Activated T-cell treated with anti-CD3 and anti-CD28 coated beads, Interleukin-2, amount 50 U/mL, for 72 hours (primary cell): Measurements from ENCODE around the gene ZMAT3. TPM values are rescaled to one million over a fixed set of nuclear protein-coding genes. Genes with fewer than 3 reads are reported as not detected.

ENCODE experiments used
- ATAC-seq, 2 donors: fragments of 150-1000 bp; cut with Tn5 transposase; replicated peaks in 1 of 2; 2 replicates each; pipeline ENCODE4 v1.10.0; 2021; ENCODE audit warnings: moderate library complexity in 2 of 2, mild to moderate bottlenecking in 1 of 2
- DNase-seq, 2 donors: peaks; one replicate each; pipeline ENCODE4 v3.0.0; 2021 to 2022; ENCODE audit warnings: mixed read lengths in 1 of 2
- H3K27ac Mint-ChIP-seq: one replicate; pipeline ENCODE4 v1.8.0; 2022; ENCODE audit warnings: mild to moderate bottlenecking, moderate library complexity, mixed read lengths
- H3K27me3 Mint-ChIP-seq: one replicate; pipeline ENCODE4 v1.8.0; 2022; ENCODE audit warnings: low read depth, mixed read lengths
- H3K36me3 Mint-ChIP-seq, 2 donors: one replicate each; pipeline ENCODE4 v1.8.0; 2022; ENCODE audit warnings: mixed read lengths in 2 of 2, mild to moderate bottlenecking in 1 of 2; ENCODE audit not compliant: insufficient read depth in 2 of 2
- H3K4me1 Mint-ChIP-seq: one replicate; pipeline ENCODE4 v1.8.0; 2022; ENCODE audit warnings: low read depth, mixed read lengths
- H3K4me3 Mint-ChIP-seq, 2 donors: one replicate each; pipeline ENCODE4 v1.8.0; 2022; ENCODE audit warnings: mild to moderate bottlenecking in 2 of 2, mixed read lengths in 2 of 2, moderate library complexity in 2 of 2
- H3K9me3 Mint-ChIP-seq, 2 donors: one replicate each; pipeline ENCODE4 v1.8.0; 2022; ENCODE audit warnings: mixed read lengths in 2 of 2
- total RNA-seq, 2 donors: library from RNA; stranded (reverse); gene quantifications; one replicate each; pipeline ENCODE4 v1.2.3, GENCODE V29; 2022

ZMAT3 gene
- total RNA-seq, 2 donors from 2014 or later = 24.7 to 27.2 TPM

DNA sequence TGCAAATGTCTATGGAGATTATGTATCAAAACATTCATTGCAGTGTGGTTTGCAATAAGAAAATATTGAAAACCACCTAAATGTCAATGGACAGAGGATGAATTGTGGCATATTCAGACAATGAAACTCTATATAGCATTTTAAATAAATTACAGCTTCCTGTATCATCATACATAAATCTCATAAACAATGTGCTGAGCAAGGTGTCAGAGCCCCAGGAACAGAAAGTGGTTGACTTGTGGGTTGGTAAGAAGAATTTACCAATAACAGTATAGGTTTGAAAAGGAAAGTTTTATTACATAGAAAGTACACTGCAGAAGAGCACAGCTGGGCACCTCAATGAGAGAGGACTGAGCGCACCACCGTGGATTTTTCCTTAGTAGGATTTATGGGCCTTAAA lies 75.2 kb downstream of the ZMAT3 start:
- ATAC-seq (peak; percentile 48 to 49), DNase-seq (no peak)
- no peak overlapping the region for H3K27ac Mint-ChIP-seq
- peaks cover 37% of the 10 kb centered on the region for H3K4me1 Mint-ChIP-seq
- no peak overlapping the region for H3K4me3 Mint-ChIP-seq
- H3K9me3 Mint-ChIP-seq = no peaks in the 10 kb centered on the region
- peaks cover 1 to 2% of the 10 kb centered on the region in 2 donors for H3K36me3 Mint-ChIP-seq
- H3K27me3 Mint-ChIP-seq = peaks cover 5% of the 10 kb centered on the region

GRCh38 chr3:178990293-178990692 lies 81.3 kb downstream of the ZMAT3 start:
- Mint-ChIP-seq H3K27ac (no peak overlapping the region), H3K4me1 (no peaks in the 10 kb centered on the region), H3K4me3 (no peak overlapping the region), H3K36me3 (peaks cover 22 to 42% of the 10 kb centered on the region in 2 donors), H3K27me3 (no peaks in the 10 kb centered on the region), H3K9me3 (peaks cover 18 to 24% of the 10 kb centered on the region in 2 donors)
- ATAC-seq (no peak), DNase-seq (no peak)

GRCh38 chr3:178989821-178990220 lies 81.8 kb downstream of the ZMAT3 start:
- ATAC-seq (no peak), DNase-seq (no peak)
- H3K27ac Mint-ChIP-seq = no peak overlapping the region
- no peaks in the 10 kb centered on the region for H3K27me3 Mint-ChIP-seq
- H3K9me3 Mint-ChIP-seq = peaks cover 18 to 28% of the 10 kb centered on the region in 2 donors
- H3K4me3 Mint-ChIP-seq = no peak overlapping the region
- peaks cover 22 to 47% of the 10 kb centered on the region in 2 donors for H3K36me3 Mint-ChIP-seq
- no peaks in the 10 kb centered on the region for H3K4me1 Mint-ChIP-seq

GRCh38 chr3:178987745-178988144 lies 83.9 kb downstream of the ZMAT3 start:
- Mint-ChIP-seq H3K4me3 (no peak overlapping the region), H3K9me3 (peaks cover 25 to 33% of the 10 kb centered on the region in 2 donors), H3K27me3 (no peaks in the 10 kb centered on the region), H3K27ac (no peak overlapping the region), H3K4me1 (no peaks in the 10 kb centered on the region), H3K36me3 (peaks cover 22 to 53% of the 10 kb centered on the region in 2 donors)
- no peak for ATAC-seq
- no peak for DNase-seq

DNA sequence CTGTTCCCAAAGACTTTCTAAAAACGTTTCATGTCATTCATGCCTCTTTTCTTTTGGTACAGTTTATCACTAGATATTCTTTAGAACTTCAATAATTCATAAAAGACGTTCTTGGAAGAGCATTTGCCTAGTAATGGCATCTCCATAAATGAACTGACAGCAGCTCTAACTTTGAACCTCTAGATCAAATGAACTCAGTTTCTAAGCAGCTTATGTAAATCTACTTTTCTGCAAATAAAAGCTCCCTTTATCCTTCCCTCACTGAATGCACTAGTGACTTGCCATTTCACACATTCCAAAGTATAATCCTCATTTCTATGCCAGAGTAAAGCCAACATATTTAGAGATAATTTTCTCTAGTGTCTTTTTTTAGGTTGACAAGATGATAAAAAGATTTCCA lies 85.2 kb downstream of the ZMAT3 start:
- ATAC-seq (no peak), DNase-seq (no peak)
- no peaks in the 10 kb centered on the region for H3K27me3 Mint-ChIP-seq
- peaks cover 22 to 56% of the 10 kb centered on the region in 2 donors for H3K36me3 Mint-ChIP-seq
- H3K9me3 Mint-ChIP-seq = peaks cover 25 to 33% of the 10 kb centered on the region in 2 donors
- H3K4me1 Mint-ChIP-seq = peaks cover 7% of the 10 kb centered on the region
- H3K27ac Mint-ChIP-seq = no peak overlapping the region
- no peak overlapping the region for H3K4me3 Mint-ChIP-seq

- ATAC-seq (peak; percentile 80 to 94), DNase-seq (no peak)
- H3K27ac Mint-ChIP-seq = peak overlapping the region; percentile 84
- H3K27me3 Mint-ChIP-seq = no peaks in the 10 kb centered on the region
- H3K4me3 Mint-ChIP-seq = no peak overlapping the region
- H3K4me1 Mint-ChIP-seq = peaks cover 7% of the 10 kb centered on the region
- peaks cover 6 to 26% of the 10 kb centered on the region in 2 donors for H3K36me3 Mint-ChIP-seq
- H3K9me3 Mint-ChIP-seq = peaks cover 10 to 17% of the 10 kb centered on the region in 2 donors
Measured at GRCh38 chr3:178982137-178982536, 89.5 kb downstream of the ZMAT3 start.

GRCh38 chr3:178975320-178975719 lies 96.3 kb downstream of the ZMAT3 start:
- peaks cover 3 to 4% of the 10 kb centered on the region in 2 donors for H3K9me3 Mint-ChIP-seq

DNA sequence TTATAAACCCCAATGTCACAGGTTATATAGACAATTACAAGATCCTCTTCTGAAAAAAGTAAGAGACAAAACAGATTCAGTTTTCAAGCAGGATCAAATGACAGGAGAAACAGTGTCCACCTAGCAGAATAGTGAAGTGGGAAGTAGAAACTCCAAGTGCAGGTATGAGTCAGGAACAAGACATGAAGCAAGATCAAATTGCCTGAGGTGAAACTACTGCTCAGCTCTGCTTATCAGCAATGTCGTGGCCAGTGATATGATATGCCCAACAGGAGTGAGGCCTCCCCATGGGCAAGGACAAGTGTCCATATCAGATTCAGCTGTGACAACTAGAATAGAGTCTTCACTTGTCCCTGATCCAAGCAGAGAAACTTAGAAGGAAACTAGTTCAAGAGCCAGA lies 100.0 kb downstream of the ZMAT3 start:
- peaks cover 3 to 4% of the 10 kb centered on the region in 2 donors for H3K9me3 Mint-ChIP-seq
- DNase-seq = no peak
- peaks cover 17% of the 10 kb centered on the region for H3K4me1 Mint-ChIP-seq
- no peaks in the 10 kb centered on the region for H3K27me3 Mint-ChIP-seq
- ATAC-seq = no peak
- H3K36me3 Mint-ChIP-seq = peaks cover 8 to 9% of the 10 kb centered on the region in 2 donors
- H3K4me3 Mint-ChIP-seq = no peak overlapping the region
- H3K27ac Mint-ChIP-seq = no peak overlapping the region

More at GRCh38 chr3:178975320-178975719, 96.3 kb downstream of the ZMAT3 start:
- H3K4me1 Mint-ChIP-seq = no peaks in the 10 kb centered on the region
- DNase-seq (no peak), ATAC-seq (no peak)
- no peak overlapping the region for H3K4me3 Mint-ChIP-seq
- peaks cover 8 to 9% of the 10 kb centered on the region in 2 donors for H3K36me3 Mint-ChIP-seq
- H3K27me3 Mint-ChIP-seq = no peaks in the 10 kb centered on the region
- no peak overlapping the region for H3K27ac Mint-ChIP-seq

- DNase-seq = no peak
- Mint-ChIP-seq H3K27me3 (no peaks in the 10 kb centered on the region), H3K4me3 (no peak overlapping the region), H3K4me1 (peaks cover 19% of the 10 kb centered on the region), H3K27ac (no peak overlapping the region), H3K9me3 (peaks cover 2 to 3% of the 10 kb centered on the region in 2 donors), H3K36me3 (peaks cover 6 to 8% of the 10 kb centered on the region in 2 donors)
- ATAC-seq = peak in 1 of 2 donors; percentile 35
Measured at GRCh38 chr3:178969004-178969700, 102.5 kb downstream of the ZMAT3 start.

Other genes with a start within 250 kb of the ZMAT3 start
- gene PIK3CA, start 76.5 kb upstream of the ZMAT3 start, total RNA-seq = 10 to 100 TPM; 19.2 to 25.6 TPM
- under 1 TPM; 0.46 to 0.89 TPM for gene KCNMB3, start 179.3 kb upstream of the ZMAT3 start, total RNA-seq